GM06990 (cell line): ENCODE measurements around the gene CCDC197.
A peak's percentile ranks its signal among the peaks of the same experiment; 100 is the strongest.

Experiments
- DNase-seq: peaks from one replicate; pipeline ENCODE4 v3.0.0-alpha.2; 2011; ENCODE audit not compliant: insufficient read length; ENCODE audit errors: extremely low read depth
- H3K27me3 ChIP-seq: replicated peaks from 2 replicates; pipeline ENCODE4 v1.6.0; 2011; ENCODE audit warnings: low read length; ENCODE audit not compliant: control insufficient read depth, insufficient read depth
- H3K36me3 ChIP-seq: 2 replicates; pipeline ENCODE4 v1.5.1; 2011; ENCODE audit warnings: low read length; ENCODE audit not compliant: control insufficient read depth, insufficient read depth
- H3K4me3 ChIP-seq: replicated peaks from 2 replicates; pipeline ENCODE4 v1.5.1; 2011; ENCODE audit warnings: low read depth, mild to moderate bottlenecking, control low read depth, low read length
- TF ChIP-seq, protein P1 (sequence below): IDR thresholded peaks from 2 replicates; pipeline ENCODE4 v1.5.1; 2011; ENCODE audit warnings: low read length, control low read depth, mild to moderate bottlenecking, inconsistent platforms; ENCODE audit not compliant: insufficient read depth, poor library complexity, severe bottlenecking

Gene CCDC197

DNA sequence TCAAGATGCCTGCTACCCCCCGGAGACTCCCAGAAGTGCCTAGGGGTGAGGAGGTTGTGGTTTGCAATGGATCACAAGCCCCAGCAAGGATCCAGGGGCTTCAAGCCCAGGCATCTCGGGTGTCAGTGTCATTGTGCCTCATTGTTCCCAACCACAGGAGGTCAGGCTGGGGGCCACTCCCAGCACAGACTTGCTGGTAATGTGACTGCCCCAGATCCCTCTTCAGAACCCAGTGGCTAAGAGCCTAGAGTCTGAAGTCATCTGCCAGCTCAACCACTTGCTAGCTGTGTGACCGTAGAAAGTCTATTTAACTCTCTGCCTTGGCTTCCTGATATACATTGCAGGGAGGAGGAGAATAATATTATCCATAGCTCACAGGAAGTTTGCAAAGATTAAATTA lies 13.0 kb upstream of the CCDC197 start:
- no peak for DNase-seq
- Histone ChIP-seq H3K4me3 (no peak overlapping the region), H3K27me3 (no peaks in the 10 kb centered on the region; the same call in 1 of the 2 replicates), H3K36me3 (no peaks in the 10 kb centered on the region)
- TF ChIP-seq, protein P1, sequence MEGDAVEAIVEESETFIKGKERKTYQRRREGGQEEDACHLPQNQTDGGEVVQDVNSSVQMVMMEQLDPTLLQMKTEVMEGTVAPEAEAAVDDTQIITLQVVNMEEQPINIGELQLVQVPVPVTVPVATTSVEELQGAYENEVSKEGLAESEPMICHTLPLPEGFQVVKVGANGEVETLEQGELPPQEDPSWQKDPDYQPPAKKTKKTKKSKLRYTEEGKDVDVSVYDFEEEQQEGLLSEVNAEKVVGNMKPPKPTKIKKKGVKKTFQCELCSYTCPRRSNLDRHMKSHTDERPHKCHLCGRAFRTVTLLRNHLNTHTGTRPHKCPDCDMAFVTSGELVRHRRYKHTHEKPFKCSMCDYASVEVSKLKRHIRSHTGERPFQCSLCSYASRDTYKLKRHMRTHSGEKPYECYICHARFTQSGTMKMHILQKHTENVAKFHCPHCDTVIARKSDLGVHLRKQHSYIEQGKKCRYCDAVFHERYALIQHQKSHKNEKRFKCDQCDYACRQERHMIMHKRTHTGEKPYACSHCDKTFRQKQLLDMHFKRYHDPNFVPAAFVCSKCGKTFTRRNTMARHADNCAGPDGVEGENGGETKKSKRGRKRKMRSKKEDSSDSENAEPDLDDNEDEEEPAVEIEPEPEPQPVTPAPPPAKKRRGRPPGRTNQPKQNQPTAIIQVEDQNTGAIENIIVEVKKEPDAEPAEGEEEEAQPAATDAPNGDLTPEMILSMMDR: no peak

DNA sequence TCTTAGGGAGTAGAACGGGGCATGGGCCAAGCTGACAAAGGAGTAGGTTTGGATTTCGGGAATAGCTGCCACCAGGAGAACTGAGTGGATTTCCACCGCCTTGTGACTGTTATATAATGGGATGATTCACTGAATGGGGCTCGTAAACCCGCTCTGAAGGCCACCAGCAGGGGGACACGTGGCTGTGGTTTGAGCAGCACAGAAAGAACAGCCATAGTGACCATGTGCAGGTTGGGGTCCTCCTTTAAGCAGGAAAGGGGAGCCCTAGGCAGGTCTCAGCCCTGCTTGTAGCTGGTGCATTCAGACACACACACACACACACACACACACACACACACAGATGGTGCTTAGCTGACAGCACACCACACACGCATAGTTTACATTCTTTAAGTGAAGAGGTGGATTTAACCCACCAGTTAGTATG lies 12.1 kb upstream of the CCDC197 start:
- H3K27me3 ChIP-seq: no peaks in the 10 kb centered on the region; the same call in 1 of the 2 replicates
- TF ChIP-seq, protein P1: peak; percentile 52
- no peak for DNase-seq
- no peaks in the 10 kb centered on the region for H3K36me3 ChIP-seq
- no peak overlapping the region for H3K4me3 ChIP-seq

DNA sequence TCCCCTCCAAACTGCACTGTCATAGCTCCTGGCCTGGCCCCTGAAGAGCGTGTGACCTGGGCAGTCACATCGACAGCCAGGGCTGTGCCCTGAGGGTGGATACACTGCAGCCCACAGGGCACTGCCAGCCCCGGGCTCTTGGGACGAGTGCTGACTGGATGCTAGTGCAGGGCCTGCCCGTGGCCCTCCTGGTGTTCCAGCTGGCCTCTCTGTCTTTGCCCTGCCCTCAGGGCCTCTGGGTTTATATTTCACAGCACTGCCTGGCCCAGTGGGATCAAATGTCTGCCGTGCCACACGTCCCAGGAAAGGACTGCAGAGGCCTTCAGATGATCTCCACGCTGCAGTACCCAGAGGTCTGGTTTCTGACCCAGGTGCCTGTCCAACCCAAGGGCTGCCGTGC lies 10.1 kb upstream of the CCDC197 start:
- no peak overlapping the region for H3K4me3 ChIP-seq
- H3K36me3 ChIP-seq: no peaks in the 10 kb centered on the region
- no peaks in the 10 kb centered on the region; the same call in 1 of the 2 replicates for H3K27me3 ChIP-seq
- no peak for DNase-seq
- TF ChIP-seq, protein P1: no peak

DNA sequence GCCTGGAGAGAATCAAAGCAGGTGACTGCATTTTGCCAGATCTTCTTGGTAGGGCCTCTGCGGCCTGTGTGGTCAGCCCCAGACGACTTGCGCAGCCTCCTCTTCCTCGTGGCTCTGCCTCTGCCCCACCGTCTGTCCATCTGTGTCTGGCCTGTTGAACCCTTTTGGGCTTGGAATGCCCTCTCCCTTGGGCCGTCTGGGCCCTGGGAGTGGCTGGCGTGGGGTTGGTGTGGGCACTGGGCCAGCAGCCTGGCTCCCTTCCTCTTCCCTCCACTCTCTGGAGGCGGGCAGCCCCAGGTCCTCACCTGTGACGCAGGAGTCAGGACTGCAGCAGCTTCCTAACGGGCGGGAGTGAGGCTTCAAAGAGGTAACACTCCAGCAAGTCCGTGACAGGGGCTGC lies 9.7 kb upstream of the CCDC197 start:
- DNase-seq: no peak
- no peaks in the 10 kb centered on the region for H3K36me3 ChIP-seq
- H3K27me3 ChIP-seq: no peaks in the 10 kb centered on the region; the same call in 1 of the 2 replicates
- H3K4me3 ChIP-seq: no peak overlapping the region
- TF ChIP-seq, protein P1: no peak

DNA sequence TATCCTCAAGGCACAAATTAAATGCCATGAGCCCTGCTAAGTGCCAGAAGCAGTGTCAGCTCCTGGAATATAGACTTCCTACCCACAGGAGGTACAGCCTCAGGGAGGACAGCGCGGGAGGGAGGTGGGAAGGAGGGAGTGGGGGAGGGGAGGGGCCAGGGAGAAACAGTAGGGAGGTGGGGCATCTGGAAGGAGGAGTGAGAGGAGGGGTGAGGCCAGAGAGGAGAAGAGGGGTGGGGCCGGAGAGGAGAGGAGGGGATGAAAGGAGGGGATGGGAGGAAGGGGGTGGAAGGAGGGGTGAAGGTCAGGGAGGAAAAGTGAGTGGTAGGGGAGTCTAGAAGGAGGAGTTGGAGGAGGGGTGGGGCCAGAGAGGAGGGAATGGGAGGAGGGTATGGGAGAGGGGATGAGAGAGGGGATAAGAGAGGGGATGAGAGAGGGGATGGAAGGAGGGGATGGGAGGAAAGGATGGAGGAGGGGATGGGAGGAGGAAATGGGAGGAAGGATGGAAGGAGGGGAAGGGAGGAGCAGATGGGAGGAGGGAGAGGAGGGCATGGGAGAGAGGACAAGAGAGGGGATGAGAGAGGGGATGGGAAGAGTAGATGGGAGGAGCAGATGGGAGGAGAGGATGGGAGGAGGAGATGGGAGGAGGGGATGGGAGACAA lies 9.2 kb upstream of the CCDC197 start:
- no peaks in the 10 kb centered on the region; the same call in 1 of the 2 replicates for H3K27me3 ChIP-seq
- H3K4me3 ChIP-seq: no peak overlapping the region
- TF ChIP-seq, protein P1: no peak
- no peak for DNase-seq
- no peaks in the 10 kb centered on the region for H3K36me3 ChIP-seq
